MCF 10A (cell line): Measurements from ENCODE around the gene POU3F3. TPM values are rescaled to one million over a fixed set of nuclear protein-coding genes. Genes with fewer than 3 reads are reported as not detected.

Experiments
- BruUV-seq: library from RNA; stranded (reverse); fragments of 400-500 nt; replicated peaks from 2 replicates; lab custom pipeline; 2021; lab: Mats Ljungman, UMichigan
- CTCF ChIA-PET: fragments of 300-600 bp; sonication (Branson Sonifier 250); formaldehyde crosslinking; extraction: SDS; loops from one replicate; lab custom pipeline; 2021; ENCODE audit warnings: antibody characterized with exemption, inconsistent platforms; lab: Yijun Ruan, JAX
- POLR2A ChIA-PET: fragments of 300-600, 350-650 bp; sonication (Branson Sonifier 250); formaldehyde crosslinking; extraction: SDS; loops from one replicate; lab custom pipeline; 2020; ENCODE audit warnings: antibody characterized with exemption, inconsistent platforms; lab: Yijun Ruan, JAX
- DNase-seq: peaks from one replicate; pipeline ENCODE4 v3.0.0-alpha.2; 2018; ENCODE audit not compliant: unreplicated experiment
- H3K27ac Mint-ChIP-seq: one replicate; pipeline ENCODE4 v1.8.0; 2022; ENCODE audit warnings: mild to moderate bottlenecking, low read depth, mixed read lengths; ENCODE audit not compliant: unreplicated experiment
- H3K27me3 Mint-ChIP-seq: one replicate; pipeline ENCODE4 v1.8.0; 2022; ENCODE audit warnings: mixed read lengths; ENCODE audit not compliant: insufficient read depth, unreplicated experiment
- H3K36me3 Mint-ChIP-seq: one replicate; pipeline ENCODE4 v1.8.0; 2022; ENCODE audit warnings: mild to moderate bottlenecking, moderate library complexity, mixed read lengths; ENCODE audit not compliant: insufficient read depth, unreplicated experiment
- H3K4me1 Mint-ChIP-seq: one replicate; pipeline ENCODE4 v1.8.0; 2022; ENCODE audit warnings: mixed read lengths; ENCODE audit not compliant: insufficient read depth, unreplicated experiment
- H3K4me3 Mint-ChIP-seq: one replicate; pipeline ENCODE4 v1.8.0; 2022; ENCODE audit warnings: mild to moderate bottlenecking, moderate library complexity, mixed read lengths; ENCODE audit not compliant: unreplicated experiment
- H3K9me3 Mint-ChIP-seq: one replicate; pipeline ENCODE4 v1.8.0; 2022; ENCODE audit warnings: mixed read lengths; ENCODE audit not compliant: unreplicated experiment
- intact Hi-C: fragments of 100-400 bp; cut with micrococcal nuclease; formaldehyde crosslinking; loops from 2 replicates; pipeline ENCODE4 v1.14.1; 2022
- total RNA-seq: library from RNA; stranded (reverse); gene quantifications from 2 replicates; pipeline ENCODE4 v1.2.3, GENCODE V29; 2022
- TF ChIP-seq, protein P1 (sequence below): fragments of 200-600 bp; IDR thresholded peaks from one replicate; pipeline ENCODE4 v1.8.0; 2022; ENCODE audit warnings: antibody characterized with exemption, mild to moderate bottlenecking; ENCODE audit not compliant: unreplicated experiment

Gene POU3F3
- total RNA-seq, 1 experiment from 2014 or later: not detected

GRCh38 chr2:104856086-104856972 is 2.4 kb downstream of the POU3F3 start:
- Mint-ChIP-seq H3K9me3 (no peaks in the 10 kb centered on the region), H3K27me3 (peaks cover 35% of the 10 kb centered on the region), H3K27ac (no peak overlapping the region), H3K36me3 (no peaks in the 10 kb centered on the region), H3K4me1 (no peaks in the 10 kb centered on the region), H3K4me3 (no peak overlapping the region)
- intact Hi-C loops: no loop called here
- DNase-seq: no peak
- ChIA-PET POLR2A (no interaction called here), CTCF (interaction anchor here (0.9 kb wide), 1 partner anchor 15 kb away, joined by 6 read pairs; no protein-coding TSS in a partner anchor)
- BruUV-seq: no TSS peak
- TF ChIP-seq, protein P1, sequence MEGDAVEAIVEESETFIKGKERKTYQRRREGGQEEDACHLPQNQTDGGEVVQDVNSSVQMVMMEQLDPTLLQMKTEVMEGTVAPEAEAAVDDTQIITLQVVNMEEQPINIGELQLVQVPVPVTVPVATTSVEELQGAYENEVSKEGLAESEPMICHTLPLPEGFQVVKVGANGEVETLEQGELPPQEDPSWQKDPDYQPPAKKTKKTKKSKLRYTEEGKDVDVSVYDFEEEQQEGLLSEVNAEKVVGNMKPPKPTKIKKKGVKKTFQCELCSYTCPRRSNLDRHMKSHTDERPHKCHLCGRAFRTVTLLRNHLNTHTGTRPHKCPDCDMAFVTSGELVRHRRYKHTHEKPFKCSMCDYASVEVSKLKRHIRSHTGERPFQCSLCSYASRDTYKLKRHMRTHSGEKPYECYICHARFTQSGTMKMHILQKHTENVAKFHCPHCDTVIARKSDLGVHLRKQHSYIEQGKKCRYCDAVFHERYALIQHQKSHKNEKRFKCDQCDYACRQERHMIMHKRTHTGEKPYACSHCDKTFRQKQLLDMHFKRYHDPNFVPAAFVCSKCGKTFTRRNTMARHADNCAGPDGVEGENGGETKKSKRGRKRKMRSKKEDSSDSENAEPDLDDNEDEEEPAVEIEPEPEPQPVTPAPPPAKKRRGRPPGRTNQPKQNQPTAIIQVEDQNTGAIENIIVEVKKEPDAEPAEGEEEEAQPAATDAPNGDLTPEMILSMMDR: no peak

DNA sequence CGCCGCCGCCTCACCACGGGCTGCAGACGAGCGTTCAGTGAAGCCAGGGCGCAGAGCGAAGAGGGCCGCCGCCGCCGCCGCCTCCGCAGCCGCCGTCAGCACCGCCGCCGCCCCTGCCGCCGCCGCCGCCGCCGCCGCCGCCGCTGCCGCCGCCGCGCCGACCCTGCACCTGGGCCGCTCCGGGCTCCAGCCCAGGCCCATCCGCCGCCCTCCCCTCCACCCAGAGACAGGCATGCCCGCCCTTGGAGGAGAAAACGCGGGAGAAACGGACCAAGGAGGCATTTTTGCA is 3.0 kb downstream of the POU3F3 start:
- no peak for DNase-seq
- CTCF ChIA-PET: interaction anchor here (0.9 kb wide), 1 partner anchor 16 kb away, joined by 6 read pairs; no protein-coding TSS in a partner anchor
- POLR2A ChIA-PET: no interaction called here
- Mint-ChIP-seq H3K36me3 (no peaks in the 10 kb centered on the region), H3K27ac (no peak overlapping the region), H3K9me3 (no peaks in the 10 kb centered on the region), H3K27me3 (peaks cover 30% of the 10 kb centered on the region), H3K4me1 (no peaks in the 10 kb centered on the region), H3K4me3 (no peak overlapping the region)
- no TSS peak for BruUV-seq
- intact Hi-C loops: no loop called here
- TF ChIP-seq, protein P1: no peak

DNA sequence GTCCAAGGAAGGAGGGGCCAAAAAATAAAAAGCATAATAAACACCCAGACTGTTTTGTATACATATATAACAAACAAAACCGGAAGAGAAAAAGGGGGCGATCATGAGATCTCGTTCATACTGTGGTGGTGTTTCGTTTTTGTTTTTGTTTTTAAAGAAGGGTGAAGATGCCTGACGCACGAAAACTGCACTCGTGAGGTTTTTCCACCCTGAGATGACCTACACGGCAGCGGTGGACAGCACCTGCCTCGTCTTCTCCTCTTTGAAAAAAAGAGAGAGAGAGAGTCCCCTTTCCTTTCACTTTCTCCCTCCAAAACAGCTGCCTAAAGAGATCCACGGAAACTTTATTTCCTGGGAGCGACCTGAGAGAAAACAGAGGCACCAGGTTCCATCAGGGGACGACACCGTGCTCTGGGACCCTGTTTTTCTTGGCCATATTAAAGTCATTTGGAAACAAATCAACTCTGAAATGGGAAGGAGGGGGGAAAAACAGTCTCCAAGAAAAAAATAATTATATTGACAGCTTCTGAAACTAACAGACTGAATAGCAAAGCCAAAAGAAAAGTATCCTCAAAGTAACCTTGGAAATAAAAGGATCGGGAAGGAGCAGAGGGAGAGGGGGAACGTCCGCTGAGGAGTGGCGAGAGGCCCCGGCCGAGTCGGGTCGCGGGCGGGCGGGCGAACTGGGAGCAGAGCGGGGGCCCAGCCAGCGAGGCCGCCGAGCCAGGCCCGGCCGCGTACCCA is 3.5 kb downstream of the POU3F3 start:
- BruUV-seq: no TSS peak
- H3K9me3 Mint-ChIP-seq: no peaks in the 10 kb centered on the region
- H3K36me3 Mint-ChIP-seq: no peaks in the 10 kb centered on the region
- intact Hi-C loops: no loop called here
- H3K4me1 Mint-ChIP-seq: no peaks in the 10 kb centered on the region
- CTCF ChIA-PET: interaction anchor here (0.7 kb wide), 1 partner anchor 36 kb away, joined by 3 read pairs; no protein-coding TSS in a partner anchor
- POLR2A ChIA-PET: no interaction called here
- H3K4me3 Mint-ChIP-seq: no peak overlapping the region
- peaks cover 25% of the 10 kb centered on the region for H3K27me3 Mint-ChIP-seq
- TF ChIP-seq, protein P1: no peak
- no peak overlapping the region for H3K27ac Mint-ChIP-seq
- no peak for DNase-seq
